Neuronal stem cell (in vitro differentiated cells): ENCODE results near the gene TSTD1.
A peak's percentile ranks its signal among the peaks of the same experiment; 100 is the strongest.
"Not testable (repeated sequence)": the region's sequence is repeated elsewhere in the genome, so short reads cannot be mapped to it uniquely, and the experiment has no call there.

Experiments
- DNase-seq: peaks from one replicate; pipeline ENCODE4 v3.0.0-alpha.2; 2013; ENCODE audit warnings: low spot score
- H2AFZ ChIP-seq: one replicate; pipeline ENCODE4 v1.6.1; 2013; ENCODE audit warnings: mild to moderate bottlenecking, low read length, inconsistent platforms
- H2AK5ac ChIP-seq: 2 replicates; pipeline ENCODE4 v1.6.1; 2013; ENCODE audit warnings: low read depth, mild to moderate bottlenecking, inconsistent platforms, low read length, moderate library complexity, mixed read lengths
- H2BK120ac ChIP-seq: 2 replicates; pipeline ENCODE4 v1.6.1; 2013; ENCODE audit warnings: low read depth, mild to moderate bottlenecking, inconsistent platforms, low read length, moderate library complexity, mixed read lengths
- H2BK12ac ChIP-seq: one replicate; pipeline ENCODE4 v1.6.1; 2013; ENCODE audit warnings: low read length, inconsistent platforms
- H2BK15ac ChIP-seq: 2 replicates; pipeline ENCODE4 v1.6.1; 2013; ENCODE audit warnings: mild to moderate bottlenecking, low read length, inconsistent platforms, mixed read lengths
- H2BK5ac ChIP-seq: one replicate; pipeline ENCODE4 v1.6.1; 2013; ENCODE audit warnings: inconsistent platforms, mild to moderate bottlenecking, low read length, moderate library complexity
- H3K14ac ChIP-seq: one replicate; pipeline ENCODE4 v1.6.1; 2013; ENCODE audit warnings: low read length, inconsistent platforms
- H3K18ac ChIP-seq: 2 replicates; pipeline ENCODE4 v1.6.1; 2013; ENCODE audit warnings: low read length, inconsistent platforms
- H3K23ac ChIP-seq: 2 replicates; pipeline ENCODE4 v1.6.1; 2013; ENCODE audit warnings: low read depth, mild to moderate bottlenecking, mixed read lengths, low read length, inconsistent platforms; ENCODE audit not compliant: poor library complexity
- H3K27ac ChIP-seq: replicated peaks from 3 replicates; pipeline ENCODE4 v1.5.1; 2013; ENCODE audit warnings: low read length, inconsistent platforms
- H3K27me3 ChIP-seq, 3 experiments: 2 replicates each; pipeline ENCODE4 v1.6.1; 2013; ENCODE audit warnings: low read length in 3 of 3, mild to moderate bottlenecking in 2 of 3, inconsistent platforms in 1 of 3, low read depth in 1 of 3, mixed read lengths in 1 of 3, moderate library complexity in 1 of 3; ENCODE audit not compliant: control insufficient read depth in 3 of 3, insufficient read depth in 3 of 3
- H3K36me3 ChIP-seq, 2 donors: replicated peaks in 1 of 2; 2 replicates each; pipeline ENCODE4 v1.6.1; 2013; ENCODE audit warnings: low read length in 2 of 2; ENCODE audit not compliant: control insufficient read depth in 2 of 2, insufficient read depth in 2 of 2
- H3K4ac ChIP-seq: 2 replicates; pipeline ENCODE4 v1.6.1; 2013; ENCODE audit warnings: inconsistent platforms, mild to moderate bottlenecking, low read length, moderate library complexity
- H3K4me1 ChIP-seq, 2 donors: 1 replicate in 1 of 2; 2 replicates in 1 of 2; pipeline ENCODE4 v1.6.1; 2013; ENCODE audit warnings: low read length in 2 of 2, low read depth in 1 of 2; ENCODE audit not compliant: control insufficient read depth in 2 of 2, insufficient read depth in 1 of 2
- H3K4me2 ChIP-seq: one replicate; pipeline ENCODE4 v1.6.1; 2013; ENCODE audit warnings: mild to moderate bottlenecking, low read length, inconsistent platforms; ENCODE audit not compliant: insufficient read depth, poor library complexity, severe bottlenecking
- H3K4me3 ChIP-seq, 2 donors: 2 replicates each; pipeline ENCODE4 v1.5.1; 2013; ENCODE audit warnings: low read length in 2 of 2, mild to moderate bottlenecking in 2 of 2, inconsistent platforms in 1 of 2, moderate library complexity in 1 of 2
- H3K79me1 ChIP-seq: one replicate; pipeline ENCODE4 v1.6.1; 2013; ENCODE audit warnings: low read depth, mild to moderate bottlenecking, inconsistent platforms, low read length, moderate library complexity
- H3K9ac ChIP-seq: one replicate; pipeline ENCODE4 v1.6.1; 2013; ENCODE audit warnings: mild to moderate bottlenecking, low read depth, low read length, inconsistent platforms; ENCODE audit not compliant: poor library complexity
- H3K9me3 ChIP-seq, 2 donors: replicated peaks in 1 of 2; 2 replicates each; pipeline versions ENCODE3 to v1.6.1; 2013; ENCODE audit warnings: low read length in 2 of 2, mild to moderate bottlenecking in 2 of 2, inconsistent platforms in 1 of 2, low read depth in 1 of 2, mixed read lengths in 1 of 2, moderate library complexity in 1 of 2; ENCODE audit not compliant: control insufficient read depth in 2 of 2, insufficient read depth in 1 of 2
- H4K8ac ChIP-seq: one replicate; pipeline ENCODE4 v1.6.1; 2013; ENCODE audit warnings: low read depth, mild to moderate bottlenecking, inconsistent platforms, low read length, moderate library complexity
- H4K91ac ChIP-seq: one replicate; pipeline ENCODE4 v1.6.1; 2013; ENCODE audit warnings: low read length, low read depth, mild to moderate bottlenecking, inconsistent platforms; ENCODE audit not compliant: poor library complexity
- WGBS, 2 donors: extraction: QIAGEN DNeasy Blood & Tissue Kit; methylation state at CpG; one replicate each; pipeline ENCODE4 v1.1.7; 2013; ENCODE audit warnings: missing lambda C conversion rate in 2 of 2, mixed read lengths in 1 of 2; ENCODE audit not compliant: insufficient read length in 2 of 2, insufficient replicate concordance in 1 of 2; ENCODE audit errors: extremely low coverage in 2 of 2; 5-methylcytosine and 5-hydroxymethylcytosine counted together

TSTD1 gene

DNA sequence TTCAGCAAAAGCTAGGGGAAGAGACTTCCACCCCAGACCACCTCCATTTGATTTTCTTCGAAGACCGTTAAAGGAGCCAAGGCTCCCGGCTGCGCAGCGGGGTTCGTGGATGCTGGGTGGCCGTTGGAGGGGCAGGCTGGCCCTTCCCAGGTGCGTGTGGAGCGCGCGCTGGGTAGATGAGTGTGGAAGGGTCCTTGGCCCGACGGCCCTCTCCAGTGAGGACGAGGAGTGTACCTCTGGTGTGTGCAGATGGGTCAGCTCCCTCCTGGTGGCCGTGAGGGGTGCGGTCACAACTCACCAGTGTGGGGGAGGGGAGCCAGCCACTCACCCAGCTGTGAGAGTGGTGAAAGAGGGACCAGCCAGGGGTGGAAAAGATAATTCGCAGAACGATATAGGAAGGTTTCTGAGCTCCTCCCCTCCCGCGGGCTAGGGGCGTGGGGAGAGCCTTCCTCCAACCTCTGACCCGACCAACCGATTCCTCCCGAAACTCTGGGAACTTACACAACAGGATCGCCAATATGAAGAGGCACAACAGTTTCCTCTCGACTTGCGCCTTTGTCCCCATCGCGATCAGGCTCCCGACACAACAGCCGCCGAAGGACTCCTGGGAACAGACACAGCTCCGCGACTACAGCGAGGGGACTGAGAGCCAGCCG, 18.1 kb downstream of the TSTD1 start, which contains the start of gene F11R:
Gene F11R, minus strand, starts transcription at position 644 of the 656 bp plus-strand sequence. Its CDS starts 79 bp downstream, at position 565.
- H3K9me3 ChIP-seq = no peaks in the 10 kb centered on the region
- peak within 1 kb of the TSS; percentile 52 to 86 for H3K4me3 ChIP-seq
- H2BK15ac ChIP-seq = peak within 1 kb of the TSS; percentile 22
- peaks cover 6 to 8% of the 10 kb centered on the region in 2 donors for H3K4me1 ChIP-seq
- WGBS, 2 donors = no CpG with 5 or more reads among the region's 36 CpGs
- H3K27ac ChIP-seq = no peak within 1 kb of the TSS
- H3K9ac ChIP-seq = peak within 1 kb of the TSS; percentile 81
- H4K8ac ChIP-seq = peak within 1 kb of the TSS; percentile 55
- H3K4ac ChIP-seq = peak within 1 kb of the TSS; percentile 61
- peak within 1 kb of the TSS; percentile 99 for H3K4me2 ChIP-seq
- DNase-seq = peak; percentile 35
- H4K91ac ChIP-seq = no peak within 1 kb of the TSS
- H2BK5ac ChIP-seq = no peak within 1 kb of the TSS
- peak within 1 kb of the TSS; percentile 97 for H3K23ac ChIP-seq
- peak within 1 kb of the TSS; percentile 98 for H2BK120ac ChIP-seq
- H2AK5ac ChIP-seq = peak within 1 kb of the TSS; percentile 86
- H2AFZ ChIP-seq = peak within 1 kb of the TSS; percentile 92
- H3K36me3 ChIP-seq = no peaks in the 10 kb centered on the region
- H3K14ac ChIP-seq = peak within 1 kb of the TSS; percentile 90
- H3K18ac ChIP-seq = peak within 1 kb of the TSS; percentile 97
- peaks cover 0 to 42% (median 0%) of the 10 kb centered on the region in 3 experiments for H3K27me3 ChIP-seq
- no peak within 1 kb of the TSS for H2BK12ac ChIP-seq
- no peaks in the 10 kb centered on the region for H3K79me1 ChIP-seq

DNA sequence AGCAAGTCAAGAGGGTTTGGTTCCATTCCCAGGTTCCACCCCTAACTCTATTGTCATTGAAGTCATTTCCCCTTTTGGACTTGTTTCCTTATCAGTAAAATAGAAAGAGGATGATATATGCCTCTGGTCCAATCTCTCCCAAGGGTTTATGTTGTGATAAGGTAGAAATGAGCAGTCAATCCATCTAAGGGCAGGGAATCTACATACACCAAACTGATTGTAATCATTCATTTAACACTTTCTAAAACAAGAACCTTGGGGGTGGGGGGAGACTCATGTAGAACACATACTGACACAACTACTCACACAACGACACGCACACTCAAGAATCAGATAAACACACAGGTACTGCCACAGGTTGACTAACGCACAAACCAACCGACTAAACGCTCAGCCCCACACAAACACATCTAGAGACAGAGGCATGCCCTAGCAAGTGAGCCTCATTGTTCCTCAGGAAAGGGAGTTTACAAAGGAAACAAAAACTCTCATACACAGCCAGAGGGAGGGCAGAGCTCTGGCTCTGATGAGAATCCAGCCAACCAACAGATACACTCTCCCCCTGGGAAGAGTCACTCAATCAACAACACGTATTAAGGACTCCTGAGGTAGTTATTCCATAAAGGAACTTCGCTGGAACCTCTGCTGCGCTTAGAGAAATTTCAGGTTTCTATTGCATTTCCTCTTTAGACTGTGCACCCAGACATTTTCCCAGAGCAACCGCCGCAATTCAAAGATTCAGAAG, 18.8 kb downstream of the TSTD1 start:
- Histone ChIP-seq H3K14ac (no peak overlapping the region), H3K23ac (no peak overlapping the region), H2AFZ (peak overlapping the region; percentile 92), H2BK5ac (no peak overlapping the region), H3K79me1 (no peaks in the 10 kb centered on the region), H2BK120ac (peak overlapping the region; percentile 98), H3K18ac (peak overlapping the region; percentile 97), H3K4me3 (peak overlapping the region; percentile 52 to 86), H3K9me3 (no peaks in the 10 kb centered on the region), H3K4ac (no peak overlapping the region), H2BK12ac (no peak overlapping the region), H2AK5ac (no peak overlapping the region), H3K27ac (no peak overlapping the region), H4K8ac (no peak overlapping the region), H3K4me1 (peaks cover 6 to 8% of the 10 kb centered on the region in 2 donors), H4K91ac (no peak overlapping the region), H2BK15ac (no peak overlapping the region), H3K4me2 (peak overlapping the region; percentile 99), H3K9ac (no peak overlapping the region), H3K27me3 (peaks cover 0 to 42% (median 0%) of the 10 kb centered on the region in 3 experiments), H3K36me3 (no peaks in the 10 kb centered on the region)
- no CpG with 5 or more reads among the region's 10 CpGs for WGBS, 2 donors
- peak; percentile 26 for DNase-seq

DNA sequence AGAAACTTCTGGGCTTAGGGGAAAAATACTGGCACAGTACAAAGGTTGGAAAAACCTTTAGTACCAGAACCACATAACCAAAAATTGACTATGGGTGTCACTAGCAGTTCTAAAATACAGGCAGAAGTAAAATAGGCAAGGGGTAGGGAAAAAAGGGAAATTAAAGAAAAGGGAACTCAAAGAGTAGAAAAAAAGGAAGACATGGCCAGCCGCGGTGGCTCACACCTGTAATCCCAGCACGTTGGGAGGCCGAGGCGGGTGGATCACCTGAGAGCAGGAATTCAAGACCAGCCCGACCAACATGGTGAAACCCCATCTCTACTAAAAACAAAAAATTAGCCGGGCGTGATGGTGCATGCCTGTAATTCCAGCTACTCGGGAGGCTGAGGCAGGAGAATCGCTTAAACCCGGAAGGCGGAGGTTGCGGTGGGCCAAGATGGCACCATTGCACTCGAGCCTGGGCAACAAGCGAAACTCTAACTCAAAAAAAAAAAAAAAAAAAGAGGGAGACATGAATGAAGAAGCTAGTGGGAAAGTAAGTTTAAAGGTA, 19.6 kb downstream of the TSTD1 start:
- not testable (repeated sequence) for H3K4me3 ChIP-seq, H3K4ac ChIP-seq, H3K9ac ChIP-seq, H3K4me1 ChIP-seq, H2BK15ac ChIP-seq, H2AFZ ChIP-seq, H3K4me2 ChIP-seq, H2AK5ac ChIP-seq, H3K9me3 ChIP-seq, H4K8ac ChIP-seq, DNase-seq, H3K18ac ChIP-seq, H3K14ac ChIP-seq, H3K27ac ChIP-seq, H2BK5ac ChIP-seq, H4K91ac ChIP-seq, H3K36me3 ChIP-seq, H2BK120ac ChIP-seq, H2BK12ac ChIP-seq, H3K79me1 ChIP-seq, H3K23ac ChIP-seq
- peaks cover 0 to 42% (median 0%) of the 10 kb centered on the region in 3 experiments for H3K27me3 ChIP-seq
- WGBS, 2 donors = no CpG with 5 or more reads among the region's 15 CpGs

DNA sequence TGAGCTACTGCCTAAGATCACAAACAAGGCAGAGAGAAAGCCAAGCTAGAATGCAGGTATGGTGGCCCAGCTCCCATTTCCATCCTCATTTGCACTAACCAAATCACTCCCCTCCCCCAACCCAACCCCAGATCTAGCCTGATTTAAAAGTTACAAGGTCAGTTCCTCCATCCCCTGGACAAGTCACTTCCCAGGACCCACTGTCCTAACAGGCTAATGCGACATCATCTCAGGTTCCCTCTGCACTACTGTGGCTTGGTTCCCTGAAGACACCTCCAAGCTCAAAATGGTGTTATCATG, 20.2 kb downstream of the TSTD1 start:
- H3K27me3 ChIP-seq = peaks cover 0 to 42% (median 0%) of the 10 kb centered on the region in 3 experiments

More for the DNA sequence above, 20.2 kb downstream of the TSTD1 start:
- no CpG with 5 or more reads among the region's 1 CpG for WGBS, 2 donors
- Histone ChIP-seq H3K4me1 (peaks cover 6 to 16% of the 10 kb centered on the region in 2 donors), H3K14ac (no peak overlapping the region), H3K23ac (no peak overlapping the region), H2AFZ (no peak overlapping the region), H2BK5ac (no peak overlapping the region), H3K9ac (no peak overlapping the region), H3K4me2 (no peak overlapping the region), H3K79me1 (no peaks in the 10 kb centered on the region), H2BK12ac (no peak overlapping the region), H3K18ac (no peak overlapping the region), H3K9me3 (no peaks in the 10 kb centered on the region), H2BK120ac (no peak overlapping the region), H4K8ac (no peak overlapping the region), H3K4ac (no peak overlapping the region), H4K91ac (no peak overlapping the region), H3K27ac (no peak overlapping the region), H2BK15ac (no peak overlapping the region), H2AK5ac (no peak overlapping the region), H3K4me3 (no peak overlapping the region), H3K36me3 (no peaks in the 10 kb centered on the region)
- no peak for DNase-seq
